ENCODE measurements around the gene ELMOD1.

ELMOD1 gene

GRCh38 chr11:107691000-107691750, 100.2 kb downstream of the ELMOD1 start:
- no peak for DNase-seq

GRCh38 chr11:107695446-107695845, 104.5 kb downstream of the ELMOD1 start:
- no peak for DNase-seq

DNA sequence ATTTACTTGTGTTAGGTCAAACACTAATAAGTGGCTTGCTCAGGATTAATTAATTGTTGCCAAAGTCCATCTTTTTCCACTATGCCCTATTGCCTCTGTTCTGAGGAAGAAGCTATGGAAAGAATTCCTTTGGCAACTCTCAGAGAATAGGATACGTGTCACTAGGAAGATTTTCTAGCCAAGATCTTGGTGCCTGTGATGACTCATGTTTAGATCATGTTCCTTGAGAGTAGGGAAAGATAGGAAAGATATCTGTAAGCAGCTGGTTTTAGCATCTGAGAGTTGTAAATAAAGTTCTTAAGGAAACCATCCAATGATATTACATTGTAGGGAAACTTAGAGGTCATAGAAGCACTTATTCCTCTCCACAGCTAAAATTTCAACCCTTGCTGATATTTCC, 105.2 kb downstream of the ELMOD1 start:
- no peak for DNase-seq

DNA sequence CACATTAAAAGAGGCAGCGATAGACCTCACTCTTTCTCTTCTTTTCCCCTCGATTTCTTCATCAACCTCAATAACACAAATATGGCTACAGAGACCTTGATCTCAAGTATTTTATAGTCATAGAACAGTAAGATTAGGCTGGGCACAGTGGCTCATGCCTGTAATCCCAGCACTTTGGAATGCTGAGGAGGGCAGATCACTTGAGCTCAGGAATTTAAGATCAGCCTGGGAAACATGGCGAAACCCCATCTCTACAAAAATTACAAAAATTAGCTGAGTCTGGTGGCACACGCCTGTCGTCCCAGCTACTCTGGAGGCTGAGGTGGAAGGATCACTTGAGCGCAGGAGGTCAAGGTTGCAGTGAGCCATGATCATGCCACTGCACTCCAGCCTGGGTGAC, 106.3 kb downstream of the ELMOD1 start:
- DNase-seq, result no peak

DNA sequence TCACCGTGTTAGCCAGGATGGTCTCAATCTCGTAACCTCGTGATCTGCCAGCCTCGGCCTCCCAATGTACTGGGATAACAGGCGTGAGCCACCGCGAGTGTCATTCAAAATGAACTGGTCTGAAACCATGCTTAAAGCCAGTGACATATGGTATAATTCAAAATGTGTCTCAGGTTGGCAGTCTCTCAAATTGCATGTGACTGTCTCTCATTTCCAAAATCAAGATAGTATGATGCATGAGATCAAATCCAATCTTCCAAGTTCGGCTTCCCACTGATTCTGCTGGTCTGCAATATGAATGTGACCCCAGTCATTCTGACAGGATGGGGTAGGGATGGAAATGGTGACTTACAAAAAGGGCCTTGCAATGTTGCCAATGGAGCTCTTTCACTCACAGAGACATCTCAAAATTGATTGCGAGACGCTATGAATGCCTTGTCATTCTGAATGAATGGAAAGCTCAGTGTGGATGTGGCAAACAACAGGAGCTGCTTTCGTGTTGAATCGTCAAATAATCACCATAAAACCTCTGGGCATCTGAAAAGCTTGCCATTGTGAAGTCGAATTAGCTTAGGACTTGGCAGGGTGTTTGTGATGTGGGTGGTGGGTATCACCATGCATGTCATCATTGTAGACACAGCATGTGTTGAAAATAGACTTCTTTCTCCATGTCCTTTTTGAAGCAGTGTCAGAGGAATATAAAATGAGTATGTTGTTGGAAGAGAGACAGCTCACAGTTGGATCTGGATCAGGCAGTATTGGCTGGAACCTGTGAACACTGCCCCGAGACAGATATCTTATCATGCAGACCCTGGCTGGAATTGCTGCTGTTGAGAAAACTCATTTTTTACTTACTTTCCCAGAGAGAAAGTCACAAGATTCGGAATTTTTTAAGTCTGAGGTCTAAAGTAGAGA, 108.7 kb downstream of the ELMOD1 start:
- no peak for DNase-seq

DNA sequence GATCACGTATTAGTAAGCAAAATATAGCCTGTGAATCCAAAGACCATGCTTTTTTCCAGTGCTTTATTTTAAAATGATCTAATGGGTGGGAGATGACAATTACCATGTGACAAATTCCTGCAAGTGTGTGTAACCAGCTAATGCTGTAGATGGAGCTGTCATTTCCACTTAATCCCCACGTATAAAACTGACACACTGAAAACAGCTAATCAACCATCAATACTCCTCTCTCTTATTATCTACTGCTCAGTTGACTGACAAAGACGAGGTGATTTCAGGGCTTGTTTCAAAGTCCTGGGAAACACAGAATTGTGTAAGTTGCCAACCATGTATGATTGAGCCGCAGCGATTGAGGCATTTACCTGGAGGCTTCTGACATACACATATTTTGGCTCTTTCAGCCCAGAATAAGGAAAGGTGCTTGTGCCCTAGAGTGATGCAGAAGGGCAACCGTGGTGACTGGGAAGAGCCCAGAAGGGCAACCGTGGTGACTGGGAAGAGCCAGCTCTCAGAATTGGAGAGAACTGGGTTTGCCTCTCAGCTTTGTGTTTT, 111.2 kb downstream of the ELMOD1 start:
- DNase-seq, result no peak

DNA sequence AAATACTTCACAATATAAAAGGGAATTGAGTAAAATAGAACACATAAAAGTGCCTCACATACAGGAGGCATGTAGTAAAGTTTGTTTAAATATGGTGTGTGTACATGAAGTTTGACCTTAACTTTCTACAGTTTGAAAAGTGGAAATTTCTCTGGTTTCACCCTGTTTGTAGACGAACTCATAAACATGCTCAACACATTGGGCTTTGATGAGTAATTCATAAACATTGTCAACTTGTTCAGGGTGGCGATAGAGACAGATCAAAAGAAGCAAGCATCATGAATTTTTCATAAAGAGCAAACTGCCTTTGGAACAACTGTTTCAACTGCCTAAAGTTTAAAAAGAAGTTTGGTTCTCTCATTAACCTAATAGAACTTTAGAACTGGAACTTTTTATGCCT, 111.8 kb downstream of the ELMOD1 start:
- no peak for DNase-seq

DNA sequence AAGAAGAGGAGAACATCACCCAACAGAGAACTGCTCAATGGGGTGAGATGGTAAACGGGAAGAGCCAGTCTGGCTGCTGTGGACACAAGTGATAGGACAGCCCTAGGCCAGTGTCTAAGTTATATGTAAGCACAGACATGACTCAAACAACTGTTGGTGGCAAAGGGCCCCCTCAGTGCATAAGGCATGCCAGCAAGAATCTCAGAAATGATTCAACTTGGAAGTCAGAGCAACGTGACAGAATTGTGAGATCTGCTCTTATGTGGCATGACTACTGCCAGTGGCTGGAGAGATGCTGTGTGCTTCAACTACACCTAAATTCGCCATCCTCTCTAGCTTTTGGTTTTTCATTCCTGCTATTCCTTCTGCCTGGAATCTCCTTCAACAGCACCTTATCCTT, 113.5 kb downstream of the ELMOD1 start:
- DNase-seq, result no peak

- no peak for DNase-seq
Measured at GRCh38 chr11:107705027-107705426, 114.1 kb downstream of the ELMOD1 start.

DNA sequence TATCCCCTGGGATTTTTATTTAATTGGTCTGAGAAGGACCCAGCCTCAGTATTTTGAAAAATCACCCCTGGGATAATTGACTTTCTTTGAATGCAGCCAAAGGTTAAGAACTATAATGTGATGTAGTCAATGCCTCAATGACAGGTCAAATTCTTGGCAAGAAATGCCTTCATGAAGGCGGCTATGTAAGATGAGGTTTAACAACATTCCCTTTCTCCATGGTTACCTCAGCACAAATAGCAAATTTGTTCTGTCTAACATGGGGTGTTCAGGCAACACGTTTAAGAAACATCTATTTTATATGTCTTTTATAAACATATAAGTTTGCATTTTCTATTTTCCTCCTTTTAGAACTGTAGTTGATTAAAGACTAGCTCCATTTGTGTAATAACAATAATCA, 115.6 kb downstream of the ELMOD1 start:
- no peak for DNase-seq

GRCh38 chr11:107707215-107707671, 116.3 kb downstream of the ELMOD1 start:
- no peak for DNase-seq

GRCh38 chr11:107707807-107708206, 116.9 kb downstream of the ELMOD1 start:
- no peak for DNase-seq

DNA sequence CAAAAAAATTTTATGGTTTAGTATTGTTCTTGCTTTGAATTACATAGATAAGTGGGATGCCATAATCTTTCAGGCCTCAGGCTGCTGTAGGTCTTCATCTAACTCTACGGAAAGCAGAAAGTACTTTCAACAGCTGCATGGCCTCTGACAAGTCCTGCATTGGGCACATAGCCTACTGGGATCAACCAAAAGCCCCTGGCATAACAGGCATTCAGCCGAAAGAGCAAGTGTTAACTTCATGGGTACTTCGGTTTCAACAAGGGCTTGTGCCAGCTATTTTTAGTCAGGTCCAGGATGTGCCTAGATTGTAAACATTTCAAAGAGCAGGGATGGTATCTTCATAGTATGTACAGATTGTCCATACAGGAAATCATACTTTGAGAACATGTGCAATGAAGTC, 117.8 kb downstream of the ELMOD1 start:
- no peak for DNase-seq

DNA sequence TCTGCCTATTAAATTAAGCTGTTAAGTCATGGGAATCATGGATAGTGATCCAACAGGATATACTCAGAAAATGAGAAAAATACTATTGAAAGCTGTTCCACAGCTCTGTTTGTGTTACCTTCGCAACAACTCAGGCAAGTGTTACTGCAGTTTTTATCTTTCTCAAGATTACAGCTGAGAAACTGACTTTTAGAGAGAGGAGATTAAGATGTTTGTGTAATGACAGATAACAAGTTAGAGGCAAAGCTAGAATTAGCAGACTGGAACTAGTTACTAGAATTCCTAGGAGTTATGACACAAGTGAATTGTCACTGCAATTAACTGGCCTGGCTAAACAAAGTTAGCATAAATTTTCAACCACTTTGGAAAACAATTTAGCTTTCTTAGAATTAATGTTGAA, 119.4 kb downstream of the ELMOD1 start:
- no peak for DNase-seq

GRCh38 chr11:107711861-107712755, 121.2 kb downstream of the ELMOD1 start, which contains the start of gene SLN:
SLN (minus strand) TSS chr11:107712056.
- no peak for DNase-seq

DNA sequence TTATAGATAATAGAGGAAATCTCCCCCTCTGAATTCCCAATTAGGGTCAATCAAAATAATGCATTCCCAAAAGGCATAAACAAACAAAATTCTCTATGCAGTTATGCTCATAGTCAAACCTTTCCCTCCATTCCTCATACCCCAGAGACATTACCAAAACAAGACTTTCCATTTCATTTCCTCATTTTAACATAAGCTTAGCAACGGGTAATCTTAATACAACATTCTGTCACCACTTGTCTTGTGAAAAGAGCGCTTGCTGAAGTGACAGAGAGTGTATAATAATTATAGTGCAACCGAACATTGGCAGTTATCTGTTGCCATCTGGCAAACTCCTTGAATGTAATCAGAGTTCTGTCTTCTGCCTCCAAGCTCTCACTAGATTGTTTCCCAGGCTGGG, 122.1 kb downstream of the ELMOD1 start:
- no peak for DNase-seq
